ENCODE data around the gene ATP11C.

ATP11C gene

DNA sequence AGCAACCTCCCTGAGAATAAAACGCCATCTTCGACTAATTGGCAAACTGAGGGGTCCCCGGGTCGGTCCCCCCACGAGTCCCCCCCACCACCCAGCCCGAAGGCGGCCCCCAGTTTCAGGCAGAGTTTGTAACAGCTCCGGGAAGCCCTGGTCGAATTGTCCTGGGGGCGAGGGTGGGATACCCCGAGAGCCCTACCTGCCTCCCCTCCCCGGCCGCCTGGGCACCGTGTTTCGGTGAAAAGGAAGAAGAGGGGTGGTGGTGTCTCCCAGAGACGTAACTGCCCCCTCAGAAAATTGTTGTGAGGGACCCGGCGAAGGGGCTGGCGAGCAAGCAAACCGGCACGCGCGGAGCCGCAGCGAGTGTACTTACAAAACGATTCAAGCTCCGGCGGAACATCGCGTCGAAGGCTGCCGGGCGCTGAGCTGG lies 1.2 kb downstream of the ATP11C start:
- H3K4me3 ChIP-seq (replicated peaks; ENCODE audit: low read depth, low read length), result peak overlapping the region; percentile 73
- TF ChIP-seq CTCF (IDR thresholded peaks at IDR 0.05; ENCODE audit: insufficient read depth, low read length, poor library complexity, severe bottlenecking), result no peak
- no peak for DNase-seq (ENCODE audit: extremely low read depth, insufficient read length)
- H3K27me3 ChIP-seq (replicated peaks; ENCODE audit: control insufficient read depth, insufficient read depth, low read length), result no peaks in the 10 kb centered on the region
- no peaks in the 10 kb centered on the region; the same call in 1 of the 2 replicates for H3K36me3 ChIP-seq (ENCODE audit: control insufficient read depth, insufficient read depth, low read length)

DNA sequence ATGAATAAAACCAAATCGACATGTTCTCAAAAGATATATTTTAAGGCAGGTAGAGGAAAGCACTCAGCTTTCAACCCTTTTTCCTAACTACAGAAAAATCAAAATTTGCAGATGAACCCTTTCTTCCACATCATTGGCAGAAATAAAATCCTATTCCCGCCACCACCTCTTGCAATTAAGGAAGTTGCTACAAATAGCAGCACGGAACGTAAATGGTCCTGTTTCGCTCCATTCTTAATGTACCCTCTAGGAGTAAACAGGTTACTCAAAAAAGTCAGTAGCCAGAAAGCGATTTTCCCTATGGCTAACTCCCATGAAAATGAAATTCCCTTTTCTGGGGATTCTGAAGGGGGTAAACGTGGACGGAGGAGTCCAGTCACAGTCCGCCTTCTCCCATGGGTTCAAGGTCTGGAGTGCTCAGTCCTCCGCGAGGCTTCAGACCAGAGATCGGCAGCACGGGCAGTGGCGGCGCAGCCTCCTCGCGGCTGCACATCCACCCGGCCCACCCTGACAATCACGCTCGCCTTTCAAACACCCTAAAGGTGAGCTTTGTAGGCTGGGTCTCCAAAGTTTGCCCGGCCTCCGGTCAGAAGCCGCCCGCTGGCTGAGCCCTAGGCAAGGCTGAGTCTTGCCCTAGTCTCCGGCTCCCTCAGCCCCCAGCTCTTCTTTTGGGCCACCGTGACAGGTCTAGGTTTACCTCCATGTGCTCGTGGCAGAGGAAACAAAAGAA lies 1.8 kb downstream of the ATP11C start:
- Histone ChIP-seq H3K27me3 (replicated peaks; ENCODE audit: control insufficient read depth, insufficient read depth, low read length) (no peaks in the 10 kb centered on the region), H3K36me3 (ENCODE audit: control insufficient read depth, insufficient read depth, low read length) (no peaks in the 10 kb centered on the region; the same call in 1 of the 2 replicates), H3K4me3 (replicated peaks; ENCODE audit: low read depth, low read length) (peak overlapping the region; percentile 73)
- peak; percentile 54 for DNase-seq (ENCODE audit: extremely low read depth, insufficient read length)
- TF ChIP-seq CTCF (IDR thresholded peaks at IDR 0.05; ENCODE audit: insufficient read depth, low read length, poor library complexity, severe bottlenecking), result no peak

DNA sequence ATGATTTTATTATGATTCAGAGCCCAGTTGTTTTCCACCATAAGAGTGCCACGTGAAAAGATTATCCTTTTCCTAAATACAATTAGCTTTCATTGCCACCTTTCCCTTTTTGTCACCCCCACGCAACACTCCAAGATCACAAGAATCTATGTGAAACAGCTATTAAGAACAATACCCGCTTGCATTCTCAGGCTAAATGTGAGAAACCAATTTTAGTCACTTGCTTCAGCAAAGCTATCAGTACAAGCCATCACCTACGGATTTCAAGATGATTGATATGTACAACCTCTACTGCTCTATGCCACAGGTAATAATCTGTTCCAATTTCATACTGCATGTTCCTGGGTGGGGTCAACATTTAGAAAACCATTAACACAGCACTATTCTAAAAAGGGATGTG lies 2.5 kb downstream of the ATP11C start:
- no peaks in the 10 kb centered on the region for H3K27me3 ChIP-seq (replicated peaks; ENCODE audit: control insufficient read depth, insufficient read depth, low read length)
- TF ChIP-seq CTCF (IDR thresholded peaks at IDR 0.05; ENCODE audit: insufficient read depth, low read length, poor library complexity, severe bottlenecking), result no peak
- no peaks in the 10 kb centered on the region; the same call in 1 of the 2 replicates for H3K36me3 ChIP-seq (ENCODE audit: control insufficient read depth, insufficient read depth, low read length)
- no peak for DNase-seq (ENCODE audit: extremely low read depth, insufficient read length)
- H3K4me3 ChIP-seq (replicated peaks; ENCODE audit: low read depth, low read length), result peak overlapping the region; percentile 73; the same call in 1 of the 2 replicates

- DNase-seq (ENCODE audit: extremely low read depth, insufficient read length), result no peak
- H3K4me3 ChIP-seq (replicated peaks; ENCODE audit: low read depth, low read length), result no peak overlapping the region; the same call in 1 of the 2 replicates
- no peak for TF ChIP-seq CTCF (IDR thresholded peaks at IDR 0.05; ENCODE audit: insufficient read depth, low read length, poor library complexity, severe bottlenecking)
Measured at GRCh38 chrX:139929876-139930275, 3.0 kb downstream of the ATP11C start.

DNA sequence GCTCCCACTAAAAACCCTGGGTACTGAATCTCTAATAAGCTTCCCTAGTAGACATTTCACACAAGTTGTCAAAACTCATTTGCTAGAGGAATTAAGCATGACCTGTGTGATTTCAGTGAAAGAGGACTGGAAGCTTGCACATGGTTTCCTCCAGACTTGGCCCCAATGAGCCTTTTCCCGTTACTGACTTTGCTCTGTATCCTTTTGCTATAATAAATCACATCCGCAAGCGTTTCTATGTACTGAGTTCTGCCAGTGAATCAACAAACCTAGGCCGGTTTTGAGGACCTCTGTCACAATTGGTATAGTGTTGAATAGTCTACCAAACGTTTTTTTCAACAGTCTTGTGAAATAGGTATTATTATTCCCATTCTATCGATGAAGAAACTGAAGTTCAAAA lies 8.2 kb downstream of the ATP11C start:
- no peak overlapping the region for H3K4me3 ChIP-seq (replicated peaks; ENCODE audit: low read depth, low read length)
- no peak for DNase-seq (ENCODE audit: extremely low read depth, insufficient read length)
- TF ChIP-seq CTCF (IDR thresholded peaks at IDR 0.05; ENCODE audit: insufficient read depth, low read length, poor library complexity, severe bottlenecking), result no peak
- H3K27me3 ChIP-seq (replicated peaks; ENCODE audit: control insufficient read depth, insufficient read depth, low read length), result no peaks in the 10 kb centered on the region
- H3K36me3 ChIP-seq (ENCODE audit: control insufficient read depth, insufficient read depth, low read length), result no peaks in the 10 kb centered on the region

More at GRCh38 chrX:139929876-139930275, 3.0 kb downstream of the ATP11C start:
- Histone ChIP-seq H3K36me3 (ENCODE audit: control insufficient read depth, insufficient read depth, low read length) (no peaks in the 10 kb centered on the region; the same call in 1 of the 2 replicates), H3K27me3 (replicated peaks; ENCODE audit: control insufficient read depth, insufficient read depth, low read length) (no peaks in the 10 kb centered on the region)

All from GM06990 (cell line).